Upper lobe of right lung (tissue), 1 donor: ENCODE results near the gene PPT2. TPM values are rescaled to one million over a fixed set of nuclear protein-coding genes. Genes with fewer than 3 reads are reported as not detected.

Source experiments
- ATAC-seq: fragments of 200-7000 bp; cut with Tn5 transposase; one replicate; pipeline ENCODE4 v1.9.1; 2020; ENCODE audit warnings: mild to moderate bottlenecking, moderate library complexity
- DNase-seq: peaks from one replicate; pipeline ENCODE4 v3.0.0-alpha.2; 2020
- H3K27ac ChIP-seq: fragments of 200-600 bp; one replicate; pipeline ENCODE4 v1.8.0; 2022
- H3K27me3 ChIP-seq: fragments of 200-600 bp; one replicate; pipeline ENCODE4 v1.8.0; 2022; ENCODE audit warnings: mild to moderate bottlenecking
- H3K36me3 ChIP-seq: fragments of 200-600 bp; one replicate; pipeline ENCODE4 v1.8.0; 2022
- H3K4me1 ChIP-seq: fragments of 200-600 bp; one replicate; pipeline ENCODE4 v1.8.0; 2022
- H3K4me3 ChIP-seq: fragments of 200-600 bp; one replicate; pipeline ENCODE4 v1.8.0; 2022; ENCODE audit warnings: mild to moderate bottlenecking
- H3K9me3 ChIP-seq: fragments of 200-600 bp; one replicate; pipeline ENCODE4 v1.8.0; 2022
- CTCF ChIP-seq: fragments of 200-600 bp; IDR thresholded peaks from one replicate; pipeline ENCODE4 v1.8.0; 2022; ENCODE audit warnings: antibody characterized with exemption
- intact Hi-C: fragments of 100-400 bp; cut with DNase I; formaldehyde crosslinking; loops from one replicate; pipeline ENCODE4 v1.11.0; 2022
- total RNA-seq: library from RNA; stranded (reverse); fragmentation: NEBNext Ultra II Directional; extraction: Animal tissue kit (Norgen Biotek cat#: 25700); gene quantifications from one replicate; pipeline ENCODE4 v1.2.1, GENCODE V29; 2021
- donor health status: DM: no; HTN: yes; CAD: no; lungs with severe emphysema.

PPT2 gene
- total RNA-seq, 1 donor from 2014 or later = 19.2 TPM

DNA sequence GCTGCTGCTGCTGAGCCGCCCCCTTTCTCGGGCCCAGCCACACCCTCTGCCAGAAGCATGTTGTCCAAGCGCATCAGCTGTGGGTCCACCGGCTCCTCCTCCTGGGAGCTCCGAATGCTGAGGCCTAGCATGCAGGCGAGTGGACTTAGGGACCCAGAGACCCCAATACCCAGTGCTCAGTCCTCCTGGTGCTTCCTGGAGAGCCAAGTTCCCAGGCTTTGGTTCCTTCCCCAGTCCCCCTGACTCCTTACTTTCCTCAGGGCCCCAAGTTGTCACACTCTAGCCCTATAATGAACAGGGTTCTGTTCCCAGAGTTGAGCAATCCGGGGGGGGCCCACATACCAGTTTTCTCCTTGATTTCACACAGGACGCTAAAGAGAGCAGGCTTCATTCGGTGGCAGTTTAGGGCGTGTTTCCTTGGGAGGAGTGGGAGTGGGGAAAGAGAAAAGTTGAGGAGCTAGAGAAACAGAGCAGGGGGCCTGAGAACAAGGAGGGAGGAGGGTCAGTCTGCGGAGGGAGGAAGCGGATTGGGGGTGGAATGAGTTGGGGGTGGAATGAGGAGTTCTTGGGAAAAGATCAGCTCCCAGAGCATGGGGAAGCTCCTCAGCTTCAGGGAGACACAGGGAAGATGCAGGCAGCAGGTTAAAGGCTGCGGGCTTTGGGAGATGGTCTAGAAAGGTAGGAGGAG lies 34.6 kb downstream of the PPT2 start:
- Histone ChIP-seq H3K27ac (peak overlapping the region; percentile 91), H3K27me3 (no peaks in the 10 kb centered on the region), H3K4me3 (peak overlapping the region; percentile 66), H3K4me1 (peaks cover 55% of the 10 kb centered on the region), H3K9me3 (no peaks in the 10 kb centered on the region), H3K36me3 (peaks cover 16% of the 10 kb centered on the region)
- DNase-seq (no peak), ATAC-seq (no peak)
- intact Hi-C loops = no loop called here
- TF ChIP-seq CTCF = no peak

DNA sequence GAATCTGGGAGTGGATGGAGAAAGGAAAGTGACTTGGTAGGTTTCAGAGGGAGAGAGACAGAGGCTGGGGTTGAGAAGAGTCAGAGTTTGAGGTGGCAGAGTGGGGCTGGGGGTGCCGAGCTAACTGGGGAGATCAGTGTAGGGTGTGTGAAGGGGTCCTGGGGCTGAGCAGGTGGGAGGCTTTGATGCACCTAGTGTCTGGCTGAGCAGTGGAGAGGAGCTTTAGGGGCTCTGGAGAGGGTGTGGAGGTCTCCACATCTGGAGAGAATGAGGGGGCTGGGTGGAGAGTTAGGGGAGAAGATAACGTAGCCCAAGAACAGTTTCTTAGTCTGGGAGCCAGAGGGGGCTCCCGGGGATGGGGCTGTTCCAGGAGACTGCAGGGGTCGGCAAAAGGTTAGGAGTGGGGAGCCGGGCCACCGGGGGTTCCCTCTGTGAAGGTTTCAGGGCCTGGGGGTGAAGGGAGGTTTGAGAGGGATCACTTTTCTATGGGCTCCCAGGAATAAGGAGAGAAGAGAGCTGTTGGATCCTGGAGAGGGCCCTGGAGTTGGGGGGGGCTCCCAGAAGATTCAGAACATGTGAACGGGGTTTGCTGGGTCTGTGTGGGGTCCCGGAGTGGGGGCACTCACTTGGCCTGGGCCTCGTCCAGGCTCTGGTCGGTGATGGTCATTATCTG lies 35.3 kb downstream of the PPT2 start:
- Histone ChIP-seq H3K27me3 (no peaks in the 10 kb centered on the region), H3K36me3 (peaks cover 16% of the 10 kb centered on the region), H3K9me3 (no peaks in the 10 kb centered on the region), H3K4me3 (peak overlapping the region; percentile 66), H3K4me1 (peaks cover 52% of the 10 kb centered on the region), H3K27ac (peak overlapping the region; percentile 91)
- no peak for ATAC-seq
- DNase-seq = no peak
- intact Hi-C loops = no loop called here
- TF ChIP-seq CTCF = no peak

DNA sequence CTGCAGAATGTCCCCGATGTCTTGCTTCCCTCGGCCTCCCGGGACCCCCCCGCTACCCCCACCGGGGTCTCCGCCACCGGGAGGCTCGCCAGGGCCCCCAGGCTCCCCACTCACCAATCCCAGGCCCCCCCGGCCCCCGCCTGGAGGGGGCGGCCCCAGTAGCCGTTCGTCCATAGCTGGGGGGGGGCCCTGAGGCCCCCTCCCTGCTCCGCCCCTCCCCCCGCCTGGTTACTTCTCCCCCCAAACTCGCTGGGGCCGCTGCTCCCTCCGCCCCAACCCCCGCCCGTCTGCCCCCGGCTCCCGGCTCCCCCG lies 35.8 kb downstream of the PPT2 start:
- Histone ChIP-seq H3K27me3 (no peaks in the 10 kb centered on the region), H3K9me3 (no peaks in the 10 kb centered on the region), H3K27ac (peak overlapping the region; percentile 91), H3K4me1 (peaks cover 53% of the 10 kb centered on the region), H3K36me3 (peaks cover 16% of the 10 kb centered on the region), H3K4me3 (peak overlapping the region; percentile 66)
- no peak for TF ChIP-seq CTCF
- intact Hi-C loops = no loop called here
- DNase-seq (no peak), ATAC-seq (no peak)

DNA sequence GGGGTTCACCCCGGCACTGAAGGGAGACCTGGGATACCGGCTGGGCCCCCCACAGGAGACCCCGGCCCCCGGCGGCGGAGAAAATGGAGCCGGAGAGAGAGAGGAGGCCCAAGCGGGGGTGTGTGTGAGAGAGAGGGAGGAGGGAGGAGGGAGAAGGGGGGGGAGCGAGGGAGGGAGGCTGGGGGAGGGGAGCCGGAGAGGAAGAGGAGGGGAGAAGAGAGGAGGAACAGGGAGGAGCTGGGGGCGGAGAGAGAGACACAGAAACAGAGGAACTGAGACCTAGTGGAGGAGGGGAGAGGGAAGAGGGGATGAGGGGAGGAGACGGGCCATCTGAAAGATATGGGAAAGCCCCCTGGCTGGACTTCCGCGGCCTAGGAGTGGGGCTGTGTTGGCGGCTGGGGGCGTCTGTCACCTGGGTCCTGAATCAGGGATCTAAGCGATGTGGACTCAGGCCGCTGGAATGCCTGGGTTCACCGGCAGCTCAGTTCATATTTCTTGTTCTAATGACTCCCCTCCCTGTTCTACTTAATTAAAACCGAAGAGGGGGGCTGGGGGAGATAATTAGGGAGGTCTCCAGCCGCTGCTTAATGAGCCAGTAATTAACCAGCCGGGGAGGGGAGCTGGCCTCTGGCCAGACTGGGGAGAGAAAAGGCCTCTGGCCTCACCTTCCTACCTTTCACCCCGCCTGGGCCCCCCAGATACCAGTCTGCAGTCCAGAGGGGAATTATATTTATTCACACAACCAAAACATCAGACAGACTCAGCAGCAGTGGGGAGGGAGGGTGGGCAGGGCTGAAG lies 36.3 kb downstream of the PPT2 start, which contains the start of gene PBX2:
PBX2 (minus strand) TSS at position 149 of the 798 bp plus-strand sequence. CDS start 287 bp downstream, outside the sequence.
- no peaks in the 10 kb centered on the region for H3K9me3 ChIP-seq
- H3K4me3 ChIP-seq = peak within 1 kb of the TSS; percentile 66
- intact Hi-C loops = no loop called here
- H3K36me3 ChIP-seq = peaks cover 16% of the 10 kb centered on the region
- peak; percentile 86 for ATAC-seq
- peak within 1 kb of the TSS; percentile 91 for H3K27ac ChIP-seq
- peak; percentile 93 for DNase-seq
- TF ChIP-seq CTCF = no peak
- no peaks in the 10 kb centered on the region for H3K27me3 ChIP-seq
- H3K4me1 ChIP-seq = peaks cover 59% of the 10 kb centered on the region

GRCh38 chr6:32190911-32191677 lies 37.2 kb downstream of the PPT2 start:
- Histone ChIP-seq H3K9me3 (no peaks in the 10 kb centered on the region), H3K4me3 (peak overlapping the region; percentile 66), H3K36me3 (peaks cover 16% of the 10 kb centered on the region), H3K4me1 (peaks cover 56% of the 10 kb centered on the region), H3K27me3 (no peaks in the 10 kb centered on the region), H3K27ac (peak overlapping the region; percentile 91)
- TF ChIP-seq CTCF = no peak
- intact Hi-C loops = no loop called here
- ATAC-seq = no peak
- no peak for DNase-seq
